Keratinocyte (primary cell): ENCODE data around the gene KCNJ12. TPM values are rescaled to one million over a fixed set of nuclear protein-coding genes. Genes with fewer than 3 reads are reported as not detected.

Experiments
- DNase-seq: peaks from one replicate; pipeline ENCODE4 v3.0.0-alpha.2; 2011; ENCODE audit warnings: low read depth, missing footprints, low spot score
- FAIRE-seq: peaks from 2 replicates; lab custom pipeline; 2011; peaks lifted over from hg19 to GRCh38; lab: Jason Lieb, UNC
- H2AFZ ChIP-seq: 2 replicates; pipeline ENCODE4 v1.6.0; 2012; ENCODE audit warnings: low read length, control low read depth, inconsistent platforms; ENCODE audit not compliant: control insufficient read depth
- H3K27ac ChIP-seq: 2 replicates; pipeline ENCODE4 v1.5.1; 2011; ENCODE audit warnings: low read length; ENCODE audit not compliant: control insufficient read depth, insufficient read depth
- H3K27me3 ChIP-seq: 3 replicates; pipeline ENCODE4 v1.6.0; 2011; ENCODE audit warnings: low read length; ENCODE audit not compliant: control insufficient read depth, insufficient read depth; ENCODE audit errors: extremely low read depth
- H3K36me3 ChIP-seq, 2 experiments: 2 replicates in 1 of 2; 3 replicates in 1 of 2; pipeline ENCODE4 v1.5.1; 2011; ENCODE audit warnings: low read length in 2 of 2, mild to moderate bottlenecking in 1 of 2; ENCODE audit not compliant: control insufficient read depth in 2 of 2, insufficient read depth in 2 of 2; ENCODE audit errors: extremely low read depth in 1 of 2
- H3K4me1 ChIP-seq: 3 replicates; pipeline ENCODE4 v1.5.1; 2011; ENCODE audit warnings: low read length; ENCODE audit not compliant: control insufficient read depth, insufficient read depth; ENCODE audit errors: extremely low read depth
- H3K4me2 ChIP-seq: 3 replicates; pipeline ENCODE4 v1.6.0; 2011; ENCODE audit warnings: low read depth, low read length; ENCODE audit not compliant: control insufficient read depth, insufficient read depth; ENCODE audit errors: extremely low read depth
- H3K4me3 ChIP-seq, 3 experiments: fragments of 200-600 bp in 1 of 3; sonication (generic) in 1 of 3; 2 replicates in 2 of 3; 3 replicates in 1 of 3; pipeline ENCODE4 v1.5.1; 2011 to 2016; ENCODE audit warnings: low read length in 3 of 3, mild to moderate bottlenecking in 3 of 3, control low read depth in 2 of 3, inconsistent platforms in 1 of 3, low read depth in 1 of 3, mixed read lengths in 1 of 3, mixed run types in 1 of 3, moderate library complexity in 1 of 3; ENCODE audit not compliant: control insufficient read depth in 2 of 3, insufficient read depth in 2 of 3; ENCODE audit errors: extremely low read depth in 1 of 3
- H3K79me2 ChIP-seq: 2 replicates; pipeline ENCODE4 v1.6.0; 2012; ENCODE audit warnings: low read length; ENCODE audit not compliant: control insufficient read depth, insufficient read depth
- H3K9ac ChIP-seq: 3 replicates; pipeline ENCODE4 v1.6.0; 2011; ENCODE audit warnings: low read length; ENCODE audit not compliant: control insufficient read depth, insufficient read depth; ENCODE audit errors: extremely low read depth
- H3K9me1 ChIP-seq: 3 replicates; pipeline ENCODE4 v1.6.0; 2011; ENCODE audit warnings: low read length; ENCODE audit not compliant: control insufficient read depth, insufficient read depth; ENCODE audit errors: extremely low read depth
- H3K9me3 ChIP-seq: 2 replicates; pipeline ENCODE4 v1.5.1; 2012; ENCODE audit warnings: low read depth, low read length; ENCODE audit not compliant: control insufficient read depth
- H4K20me1 ChIP-seq: 3 replicates; pipeline ENCODE4 v1.6.0; 2011; ENCODE audit warnings: low read length; ENCODE audit not compliant: control insufficient read depth, insufficient read depth; ENCODE audit errors: extremely low read depth
- EZH2 ChIP-seq: IDR thresholded peaks from one replicate; pipeline ENCODE4 v1.6.1; 2012; ENCODE audit warnings: inconsistent platforms, mild to moderate bottlenecking, low read length, moderate library complexity
- dilution Hi-C: fragments of 300-500 bp; cut with MboI; formaldehyde crosslinking; loops from one replicate; pipeline ENCODE4 v1.7.0; 2020; ENCODE audit warnings: low sequenced_read_pairs; ENCODE audit not compliant: extremely low pct_ligation_motif_present
- polyA plus RNA-seq, 5 experiments: library from polyadenylated mRNA; depleted of rRNA in 3 of 5; stranded (reverse) in 3 of 5; stranded (forward) in 1 of 5; unstranded in 1 of 5; fragments of >200 nt; gene quantifications; 1 replicate in 1 of 5; 2 replicates in 3 of 5; 3 replicates in 1 of 5; pipeline versions ENCODE4 v1.2.1 to v1.2.3, GENCODE V29; 2011 to 2012; ENCODE audit warnings: missing spikeins in 2 of 5, low read depth in 1 of 5, low replicate concordance in 1 of 5
- TF ChIP-seq, protein P1 (sequence below), 3 experiments: IDR thresholded peaks in 1 of 3; conservative IDR thresholded peaks in 1 of 3; optimal IDR thresholded peaks in 1 of 3; 2 replicates in 2 of 3; 3 replicates in 1 of 3; pipeline versions ENCODE3 to v1.5.1; 2011; ENCODE audit warnings: low read length in 3 of 3, mild to moderate bottlenecking in 3 of 3, moderate library complexity in 2 of 3, control low read depth in 1 of 3, inconsistent platforms in 1 of 3; ENCODE audit not compliant: insufficient read depth in 2 of 3; ENCODE audit errors: extremely low read depth in 1 of 3

Gene KCNJ12
- polyA plus RNA-seq, 1 donor (not counting 4 experiments of a cell fraction or from before 2014, with no cell fraction given): 0.04 TPM

GRCh38 chr17:21462237-21462636 is 86.1 kb downstream of the KCNJ12 start:
- Histone ChIP-seq H3K36me3 (no peaks in the 10 kb centered on the region), H3K4me2 (no peak overlapping the region), H3K4me1 (peaks cover 5% of the 10 kb centered on the region), H3K9me1 (no peaks in the 10 kb centered on the region), H3K9ac (no peak overlapping the region), H3K4me3 (no peak overlapping the region), H2AFZ (no peak overlapping the region), H3K79me2 (no peaks in the 10 kb centered on the region), H4K20me1 (no peaks in the 10 kb centered on the region), H3K9me3 (no peaks in the 10 kb centered on the region), H3K27me3 (peaks cover 20% of the 10 kb centered on the region), H3K27ac (no peak overlapping the region)
- no peak for DNase-seq
- dilution Hi-C loops: no loop called here
- TF ChIP-seq, protein P1, sequence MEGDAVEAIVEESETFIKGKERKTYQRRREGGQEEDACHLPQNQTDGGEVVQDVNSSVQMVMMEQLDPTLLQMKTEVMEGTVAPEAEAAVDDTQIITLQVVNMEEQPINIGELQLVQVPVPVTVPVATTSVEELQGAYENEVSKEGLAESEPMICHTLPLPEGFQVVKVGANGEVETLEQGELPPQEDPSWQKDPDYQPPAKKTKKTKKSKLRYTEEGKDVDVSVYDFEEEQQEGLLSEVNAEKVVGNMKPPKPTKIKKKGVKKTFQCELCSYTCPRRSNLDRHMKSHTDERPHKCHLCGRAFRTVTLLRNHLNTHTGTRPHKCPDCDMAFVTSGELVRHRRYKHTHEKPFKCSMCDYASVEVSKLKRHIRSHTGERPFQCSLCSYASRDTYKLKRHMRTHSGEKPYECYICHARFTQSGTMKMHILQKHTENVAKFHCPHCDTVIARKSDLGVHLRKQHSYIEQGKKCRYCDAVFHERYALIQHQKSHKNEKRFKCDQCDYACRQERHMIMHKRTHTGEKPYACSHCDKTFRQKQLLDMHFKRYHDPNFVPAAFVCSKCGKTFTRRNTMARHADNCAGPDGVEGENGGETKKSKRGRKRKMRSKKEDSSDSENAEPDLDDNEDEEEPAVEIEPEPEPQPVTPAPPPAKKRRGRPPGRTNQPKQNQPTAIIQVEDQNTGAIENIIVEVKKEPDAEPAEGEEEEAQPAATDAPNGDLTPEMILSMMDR (optimal IDR thresholded peaks at IDR 0.05 in 1 of 3, IDR thresholded peaks at IDR 0.05 in 1 of 3, conservative IDR thresholded peaks at IDR 0.05 in 1 of 3; ENCODE audit: extremely low read depth in 1 of 3, insufficient read depth in 2 of 3, low read length in 3 of 3): no peak
- no peak for TF ChIP-seq EZH2
- no peak for FAIRE-seq

GRCh38 chr17:21463204-21463661 is 87.1 kb downstream of the KCNJ12 start:
- FAIRE-seq: no peak
- DNase-seq: no peak
- Histone ChIP-seq H3K4me3 (no peak overlapping the region), H3K9me3 (no peaks in the 10 kb centered on the region), H3K27me3 (peaks cover 20% of the 10 kb centered on the region), H3K27ac (no peak overlapping the region), H3K36me3 (no peaks in the 10 kb centered on the region), H4K20me1 (no peaks in the 10 kb centered on the region), H3K4me2 (no peak overlapping the region), H3K9ac (no peak overlapping the region), H3K9me1 (no peaks in the 10 kb centered on the region), H2AFZ (no peak overlapping the region), H3K4me1 (no peaks in the 10 kb centered on the region), H3K79me2 (no peaks in the 10 kb centered on the region)
- no peak for TF ChIP-seq EZH2
- TF ChIP-seq, protein P1 (optimal IDR thresholded peaks at IDR 0.05 in 1 of 3, IDR thresholded peaks at IDR 0.05 in 1 of 3, conservative IDR thresholded peaks at IDR 0.05 in 1 of 3; ENCODE audit: extremely low read depth in 1 of 3, insufficient read depth in 2 of 3, low read length in 3 of 3): no peak
- dilution Hi-C loops: no loop called here
